A549 (cell line): Measurements from ENCODE around the gene LDLRAD4. TPM values are rescaled to one million over a fixed set of nuclear protein-coding genes. Genes with fewer than 3 reads are reported as not detected.

Experiments used
- ATAC-seq, 2 experiments: fragments of 200-7000 bp in 1 of 2; fragments of >200 bp in 1 of 2; cut with Nextera tagmentation in 1 of 2; cut with Tn5 transposase in 1 of 2; 3 replicates each; pipeline versions ENCODE4 v1.8.0 to v1.9.1; 2018 to 2020; ENCODE audit warnings: mild to moderate bottlenecking in 1 of 2, moderate library complexity in 1 of 2
- CTCF ChIA-PET: fragments of 300-600 bp; sonication (Branson Sonifier 250); formaldehyde crosslinking; extraction: SDS; loops from one replicate; lab custom pipeline; 2021; ENCODE audit warnings: antibody characterized with exemption, inconsistent platforms; lab: Yijun Ruan, JAX
- POLR2A ChIA-PET: fragments of 350-600 bp; formaldehyde crosslinking; extraction: SDS; loops from one replicate; lab custom pipeline; 2021; ENCODE audit warnings: antibody characterized with exemption, inconsistent platforms; lab: Yijun Ruan, JAX
- DNase-seq, 2 experiments: peaks; one replicate each; pipeline versions ENCODE4 v3.0.0 to v3.0.0-alpha.2; 2011 to 2016; ENCODE audit warnings: low read depth in 1 of 2, low spot score in 1 of 2
- FAIRE-seq: peaks from 2 replicates; lab custom pipeline; 2011; peaks lifted over from hg19 to GRCh38; lab: Jason Lieb, UNC
- H3K27ac ChIP-seq, 2 experiments: fragments of >200 bp; sonication (Bioruptor Twin); formaldehyde crosslinking; 3 replicates each; pipeline ENCODE4 v1.5.1; 2016 to 2017
- H3K4me1 ChIP-seq: fragments of >200 bp; sonication (Bioruptor Twin); formaldehyde crosslinking; 3 replicates; pipeline ENCODE4 v1.6.1; 2016
- H3K4me2 ChIP-seq: fragments of >200 bp; sonication (Bioruptor Twin); formaldehyde crosslinking; 3 replicates; pipeline ENCODE4 v1.6.1; 2016
- H3K4me3 ChIP-seq: fragments of >200 bp; sonication (Bioruptor Twin); formaldehyde crosslinking; 3 replicates; pipeline ENCODE4 v1.5.1; 2016
- H3K9me3 ChIP-seq: fragments of >200 bp; sonication (Bioruptor Twin); formaldehyde crosslinking; 3 replicates; pipeline ENCODE4 v1.6.1; 2016
- BHLHE40 ChIP-seq: IDR thresholded peaks from 2 replicates; pipeline ENCODE4 v1.6.1; 2012; ENCODE audit warnings: low read depth, low read length, inconsistent platforms
- CBX2 ChIP-seq: fragments of 200-600 bp; sonication (generic); IDR thresholded peaks from 2 replicates; pipeline ENCODE4 v1.6.1; 2016; ENCODE audit warnings: low read depth, mild to moderate bottlenecking, borderline replicate concordance
- CBX8 ChIP-seq: fragments of 200-600 bp; sonication (generic); IDR thresholded peaks from 2 replicates; pipeline ENCODE4 v1.6.1; 2016
- CHD2 ChIP-seq: fragments of 150-350 bp; IDR thresholded peaks from 2 replicates; pipeline ENCODE4 v1.6.1; 2014; ENCODE audit warnings: low read length; ENCODE audit not compliant: partially characterized antibody
- CHD4 ChIP-seq: fragments of 200-600 bp; sonication (generic); IDR thresholded peaks from 2 replicates; pipeline ENCODE4 v1.6.1; 2016; ENCODE audit warnings: antibody characterized with exemption, mild to moderate bottlenecking, borderline replicate concordance
- EHMT2 ChIP-seq: fragments of 200-600 bp; sonication (generic); IDR thresholded peaks from 2 replicates; pipeline ENCODE4 v1.6.1; 2016; ENCODE audit warnings: antibody characterized with exemption, low read depth, mild to moderate bottlenecking, moderate library complexity
- ESRRA ChIP-seq: fragments of 150-350 bp; IDR thresholded peaks from 2 replicates; pipeline ENCODE4 v1.6.1; 2014; ENCODE audit warnings: mild to moderate bottlenecking, low read length, borderline replicate concordance
- FOSB ChIP-seq: fragments of 250-450 bp; sonication (Bioruptor Pico); IDR thresholded peaks from 2 replicates; pipeline ENCODE4 v1.5.0; 2020; ENCODE audit warnings: mild to moderate bottlenecking, moderate library complexity
- FOSL2 ChIP-seq, 2 experiments: fragments of 450-650 bp in 1 of 2; fragments of >200 bp in 1 of 2; sonication (Bioruptor Twin) in 1 of 2; formaldehyde crosslinking; IDR thresholded peaks; 2 replicates each; pipeline versions ENCODE4 v1.5.0 to v1.6.1; 2016 to 2020; ENCODE audit warnings: mild to moderate bottlenecking in 1 of 2, moderate library complexity in 1 of 2
- FOXS1 ChIP-seq: fragments of 250-450 bp; sonication (Bioruptor Pico); IDR thresholded peaks from 2 replicates; pipeline ENCODE4 v1.5.0; 2020; ENCODE audit warnings: mild to moderate bottlenecking, moderate library complexity
- GATA3 ChIP-seq: IDR thresholded peaks from 2 replicates; pipeline ENCODE4 v1.6.1; 2012; ENCODE audit warnings: borderline replicate concordance
- HDAC2 ChIP-seq: fragments of 200-600 bp; sonication (generic); IDR thresholded peaks from 2 replicates; pipeline ENCODE4 v1.6.1; 2016
- JUN ChIP-seq, 2 experiments: fragments of >200 bp; sonication (Bioruptor Twin); formaldehyde crosslinking; IDR thresholded peaks; 2 replicates in 1 of 2; 3 replicates in 1 of 2; pipeline ENCODE4 v1.6.1; 2016 to 2017
- JUNB ChIP-seq: fragments of >200 bp; sonication (Bioruptor Twin); formaldehyde crosslinking; IDR thresholded peaks from 2 replicates; pipeline ENCODE4 v1.6.1; 2016
- NPAS2 ChIP-seq: fragments of 250-450 bp; sonication (Bioruptor Pico); IDR thresholded peaks from 2 replicates; pipeline ENCODE4 v1.8.0; 2022; ENCODE audit warnings: mild to moderate bottlenecking, moderate library complexity, borderline replicate concordance
- PHF8 ChIP-seq: fragments of 200-600 bp; sonication (generic); IDR thresholded peaks from 2 replicates; pipeline ENCODE4 v1.6.1; 2016; ENCODE audit warnings: low read depth, mild to moderate bottlenecking, antibody characterized with exemption, moderate library complexity, borderline replicate concordance
- RNF2 ChIP-seq: fragments of 200-600 bp; sonication (generic); IDR thresholded peaks from 2 replicates; pipeline ENCODE4 v1.6.1; 2016; ENCODE audit warnings: low read depth, mild to moderate bottlenecking, antibody characterized with exemption, moderate library complexity, borderline replicate concordance
- ZNF302 ChIP-seq: fragments of 250-450 bp; sonication (Bioruptor Pico); IDR thresholded peaks from 2 replicates; pipeline ENCODE4 v1.9.0; 2021; ENCODE audit warnings: inconsistent platforms, mild to moderate bottlenecking, moderate library complexity
- ZSCAN20 ChIP-seq: fragments of 250-450 bp; sonication (Bioruptor Pico); IDR thresholded peaks from 2 replicates; pipeline ENCODE4 v1.8.0; 2022; ENCODE audit warnings: mild to moderate bottlenecking, moderate library complexity
- WGBS: methylation state at CpG from one replicate; pipeline ENCODE4 v1.1.6; 2017; ENCODE audit errors: missing lambda C conversion rate; 5-methylcytosine and 5-hydroxymethylcytosine counted together
- polyA plus RNA-seq, 4 experiments: library from polyadenylated mRNA; depleted of rRNA in 3 of 4; stranded (reverse); fragments of >200 nt; fragmentation: RNase III in 1 of 4; extraction: RNeasy Plus Mini Kit Qiagen cat#74134 plus additional on column Dnase treatment in 1 of 4; gene quantifications; 2 replicates in 3 of 4; 3 replicates in 1 of 4; pipeline ENCODE4 v1.2.3, GENCODE V29; 2011 to 2017
- TF ChIP-seq, protein P1 (sequence below): fragments of 150-350 bp; IDR thresholded peaks from 2 replicates; pipeline ENCODE4 v1.6.1; 2014; ENCODE audit warnings: low read depth, mild to moderate bottlenecking, low read length
- TF ChIP-seq, protein P2 (sequence below): fragments of 200-600 bp; sonication (generic); IDR thresholded peaks from 2 replicates; pipeline ENCODE4 v1.6.1; 2016; ENCODE audit warnings: antibody characterized with exemption, mild to moderate bottlenecking, moderate library complexity
- TF ChIP-seq, protein P3 (sequence below): IDR thresholded peaks from 2 replicates; pipeline ENCODE4 v1.6.1; 2012
- TF ChIP-seq, protein P4 (sequence below): fragments of >200 bp; sonication (Bioruptor Twin); formaldehyde crosslinking; IDR thresholded peaks from 3 replicates; pipeline ENCODE4 v1.6.1; 2016
- TF ChIP-seq, protein P5 (sequence below): fragments of >200 bp; sonication (Bioruptor Twin); formaldehyde crosslinking; IDR thresholded peaks from 2 replicates; pipeline ENCODE4 v1.6.1; 2016

LDLRAD4 gene
- polyA plus RNA-seq, 2 of the 4 experiments (the other 2 are of a cell fraction): 5.2 to 7.6 TPM

DNA sequence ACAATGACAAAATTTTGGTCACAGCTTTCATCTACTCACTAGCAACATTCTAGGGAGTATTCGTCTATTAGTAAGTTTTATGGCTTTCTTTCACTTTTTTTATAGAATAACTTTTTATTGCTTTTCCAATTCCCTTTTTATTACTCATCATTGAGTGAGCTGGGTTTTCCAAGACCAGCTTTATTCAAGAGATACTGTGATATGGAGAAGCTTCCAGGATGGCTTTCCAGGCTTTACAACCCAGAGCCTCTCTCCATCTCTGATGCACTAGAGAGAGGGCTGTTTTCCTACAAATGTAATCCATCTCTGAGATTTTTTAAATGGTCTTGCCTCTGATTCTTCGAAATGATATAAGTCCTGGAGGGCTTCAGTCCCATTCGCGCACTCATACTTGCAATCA, 118.3 kb downstream of the LDLRAD4 start:
- ATAC-seq (no peak), FAIRE-seq (no peak), DNase-seq (no peak)
- Histone ChIP-seq H3K4me1 (no peaks in the 10 kb centered on the region), H3K9me3 (0 out of 3 replicates have a peak, but pooled peaks cover 4% of the 10 kb centered on the region), H3K27ac (no peak overlapping the region), H3K4me3 (no peak overlapping the region), H3K4me2 (no peak overlapping the region)
- ChIA-PET POLR2A (no interaction called here), CTCF (no interaction called here)
- TF ChIP-seq CBX2 (no peak), NPAS2 (CRISPR knock-in tag) (no peak)
- whole genome bisulfite sequencing: 65% methylated on average over 4 of the region's 4 CpGs

DNA sequence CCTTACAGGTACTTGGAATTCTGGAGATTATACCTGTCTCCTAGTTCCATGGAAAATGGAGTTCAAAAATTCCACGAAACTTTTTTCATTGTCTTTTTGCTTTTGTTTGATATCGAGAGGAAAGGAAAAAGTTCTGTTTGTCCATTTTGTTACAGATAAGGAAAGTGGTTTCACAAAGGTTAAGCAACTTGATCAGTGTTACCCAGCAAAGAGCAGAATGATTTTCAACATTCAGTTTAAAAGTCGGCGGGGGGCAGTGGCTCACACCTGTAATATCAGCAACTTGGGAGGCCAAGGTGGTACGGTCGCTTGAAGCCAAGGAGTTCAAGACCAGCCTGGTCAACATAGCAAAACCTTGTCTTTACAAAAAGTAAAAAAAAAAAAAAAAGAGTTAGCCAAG, 118.8 kb downstream of the LDLRAD4 start:
- ChIA-PET POLR2A (no interaction called here), CTCF (no interaction called here)
- no peak overlapping the region for H3K4me3 ChIP-seq
- no peaks in the 10 kb centered on the region for H3K4me1 ChIP-seq
- TF ChIP-seq BHLHE40 (no peak), FOSB (CRISPR knock-in tag) (no peak), HDAC2 (no peak), CBX8 (no peak), EHMT2 (no peak), ZNF302 (CRISPR knock-in tag) (no peak), FOXS1 (no peak), JUN (IDR thresholded peaks at IDR 0.05) (no peak), GATA3 (no peak)
- no peak for DNase-seq
- H3K27ac ChIP-seq: no peak overlapping the region
- WGBS: 86% methylated on average over 6 of the region's 6 CpGs
- FAIRE-seq: no peak
- H3K4me2 ChIP-seq: no peak overlapping the region
- ATAC-seq: no peak
- 0 out of 3 replicates have a peak, but pooled peaks cover 4% of the 10 kb centered on the region for H3K9me3 ChIP-seq

DNA sequence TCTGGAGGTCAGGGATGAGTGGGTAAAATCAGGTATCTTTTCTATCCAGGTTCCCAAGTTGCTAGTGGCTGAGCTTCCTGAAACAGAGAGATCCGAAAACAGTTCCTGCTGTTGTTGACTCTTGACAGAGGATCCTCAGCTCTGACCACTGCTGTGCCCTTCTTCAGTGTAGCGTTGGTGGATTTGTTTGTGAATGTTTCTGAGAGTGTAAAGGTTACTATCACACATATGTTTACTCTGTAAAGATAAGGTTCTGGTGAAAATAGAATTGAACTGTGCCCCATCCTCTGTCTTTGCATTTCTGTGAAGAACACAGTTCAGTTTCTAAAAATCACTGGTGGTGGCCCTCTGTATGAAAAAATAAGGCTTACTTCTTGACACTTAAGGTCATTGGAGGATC, 119.8 kb downstream of the LDLRAD4 start:
- no peak overlapping the region for H3K4me2 ChIP-seq
- no peaks in the 10 kb centered on the region for H3K4me1 ChIP-seq
- DNase-seq (no peak), FAIRE-seq (no peak), ATAC-seq (no peak)
- ChIA-PET CTCF (no interaction called here), POLR2A (no interaction called here)
- no peak overlapping the region for H3K4me3 ChIP-seq
- no peak overlapping the region for H3K27ac ChIP-seq
- TF ChIP-seq CHD2 (no peak), FOSL2 (IDR thresholded peaks at IDR 0.05) (no peak), FOSL2 (CRISPR knock-in tag; IDR thresholded peaks at IDR 0.05) (no peak), FOSB (CRISPR knock-in tag) (no peak), ZSCAN20 (CRISPR knock-in tag) (no peak), FOXS1 (no peak), ZNF302 (CRISPR knock-in tag) (no peak), HDAC2 (no peak), CHD4 (no peak), EHMT2 (no peak), JUNB (no peak), PHF8 (no peak), CBX2 (no peak), RNF2 (no peak), ESRRA (no peak)
- TF ChIP-seq, protein P1, sequence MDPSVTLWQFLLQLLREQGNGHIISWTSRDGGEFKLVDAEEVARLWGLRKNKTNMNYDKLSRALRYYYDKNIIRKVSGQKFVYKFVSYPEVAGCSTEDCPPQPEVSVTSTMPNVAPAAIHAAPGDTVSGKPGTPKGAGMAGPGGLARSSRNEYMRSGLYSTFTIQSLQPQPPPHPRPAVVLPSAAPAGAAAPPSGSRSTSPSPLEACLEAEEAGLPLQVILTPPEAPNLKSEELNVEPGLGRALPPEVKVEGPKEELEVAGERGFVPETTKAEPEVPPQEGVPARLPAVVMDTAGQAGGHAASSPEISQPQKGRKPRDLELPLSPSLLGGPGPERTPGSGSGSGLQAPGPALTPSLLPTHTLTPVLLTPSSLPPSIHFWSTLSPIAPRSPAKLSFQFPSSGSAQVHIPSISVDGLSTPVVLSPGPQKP: no peak
- TF ChIP-seq, protein P2, sequence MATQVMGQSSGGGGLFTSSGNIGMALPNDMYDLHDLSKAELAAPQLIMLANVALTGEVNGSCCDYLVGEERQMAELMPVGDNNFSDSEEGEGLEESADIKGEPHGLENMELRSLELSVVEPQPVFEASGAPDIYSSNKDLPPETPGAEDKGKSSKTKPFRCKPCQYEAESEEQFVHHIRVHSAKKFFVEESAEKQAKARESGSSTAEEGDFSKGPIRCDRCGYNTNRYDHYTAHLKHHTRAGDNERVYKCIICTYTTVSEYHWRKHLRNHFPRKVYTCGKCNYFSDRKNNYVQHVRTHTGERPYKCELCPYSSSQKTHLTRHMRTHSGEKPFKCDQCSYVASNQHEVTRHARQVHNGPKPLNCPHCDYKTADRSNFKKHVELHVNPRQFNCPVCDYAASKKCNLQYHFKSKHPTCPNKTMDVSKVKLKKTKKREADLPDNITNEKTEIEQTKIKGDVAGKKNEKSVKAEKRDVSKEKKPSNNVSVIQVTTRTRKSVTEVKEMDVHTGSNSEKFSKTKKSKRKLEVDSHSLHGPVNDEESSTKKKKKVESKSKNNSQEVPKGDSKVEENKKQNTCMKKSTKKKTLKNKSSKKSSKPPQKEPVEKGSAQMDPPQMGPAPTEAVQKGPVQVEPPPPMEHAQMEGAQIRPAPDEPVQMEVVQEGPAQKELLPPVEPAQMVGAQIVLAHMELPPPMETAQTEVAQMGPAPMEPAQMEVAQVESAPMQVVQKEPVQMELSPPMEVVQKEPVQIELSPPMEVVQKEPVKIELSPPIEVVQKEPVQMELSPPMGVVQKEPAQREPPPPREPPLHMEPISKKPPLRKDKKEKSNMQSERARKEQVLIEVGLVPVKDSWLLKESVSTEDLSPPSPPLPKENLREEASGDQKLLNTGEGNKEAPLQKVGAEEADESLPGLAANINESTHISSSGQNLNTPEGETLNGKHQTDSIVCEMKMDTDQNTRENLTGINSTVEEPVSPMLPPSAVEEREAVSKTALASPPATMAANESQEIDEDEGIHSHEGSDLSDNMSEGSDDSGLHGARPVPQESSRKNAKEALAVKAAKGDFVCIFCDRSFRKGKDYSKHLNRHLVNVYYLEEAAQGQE: no peak
- TF ChIP-seq, protein P3, sequence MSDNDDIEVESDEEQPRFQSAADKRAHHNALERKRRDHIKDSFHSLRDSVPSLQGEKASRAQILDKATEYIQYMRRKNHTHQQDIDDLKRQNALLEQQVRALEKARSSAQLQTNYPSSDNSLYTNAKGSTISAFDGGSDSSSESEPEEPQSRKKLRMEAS: no peak
- TF ChIP-seq, protein P4, sequence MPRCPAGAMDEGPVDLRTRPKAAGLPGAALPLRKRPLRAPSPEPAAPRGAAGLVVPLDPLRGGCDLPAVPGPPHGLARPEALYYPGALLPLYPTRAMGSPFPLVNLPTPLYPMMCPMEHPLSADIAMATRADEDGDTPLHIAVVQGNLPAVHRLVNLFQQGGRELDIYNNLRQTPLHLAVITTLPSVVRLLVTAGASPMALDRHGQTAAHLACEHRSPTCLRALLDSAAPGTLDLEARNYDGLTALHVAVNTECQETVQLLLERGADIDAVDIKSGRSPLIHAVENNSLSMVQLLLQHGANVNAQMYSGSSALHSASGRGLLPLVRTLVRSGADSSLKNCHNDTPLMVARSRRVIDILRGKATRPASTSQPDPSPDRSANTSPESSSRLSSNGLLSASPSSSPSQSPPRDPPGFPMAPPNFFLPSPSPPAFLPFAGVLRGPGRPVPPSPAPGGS: no peak
- TF ChIP-seq, protein P5, sequence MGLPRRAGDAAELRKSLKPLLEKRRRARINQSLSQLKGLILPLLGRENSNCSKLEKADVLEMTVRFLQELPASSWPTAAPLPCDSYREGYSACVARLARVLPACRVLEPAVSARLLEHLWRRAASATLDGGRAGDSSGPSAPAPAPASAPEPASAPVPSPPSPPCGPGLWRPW: no peak
- 9% methylated on average over 2 of the region's 2 CpGs for WGBS
- 0 out of 3 replicates have a peak, but pooled peaks cover 4% of the 10 kb centered on the region for H3K9me3 ChIP-seq
